ENCODE results near the gene F5.

GRCh38 chr1:169586067-169586394 lies 250 bp downstream of the F5 start:
- TF ChIP-seq CTCF (IDR thresholded peaks at IDR 0.05) (no peak), POLR2A (IDR thresholded peaks at IDR 0.05) (no peak)
